H1 (cell line): ENCODE measurements around the gene CPSF7. TPM values are rescaled to one million over a fixed set of nuclear protein-coding genes. Genes with fewer than 3 reads are reported as not detected.
A peak's percentile ranks its signal among the peaks of the same experiment; 100 is the strongest.

Experiments used
- ASH2L ChIP-seq: fragments of 200-600, 300-600 bp; sonication (generic); IDR thresholded peaks from one replicate; pipeline ENCODE4 v1.7.1; 2017; ENCODE audit warnings: low read length
- CTBP2 ChIP-seq: IDR thresholded peaks from 2 replicates; pipeline ENCODE4 v1.7.0; 2011; ENCODE audit warnings: borderline replicate concordance, mild to moderate bottlenecking, moderate library complexity, mixed read lengths, low read length; ENCODE audit not compliant: insufficient read depth, insufficient read length
- EZH2 ChIP-seq: fragments of 200-600 bp; sonication (generic); IDR thresholded peaks from 2 replicates; pipeline ENCODE4 v1.7.1; 2012; ENCODE audit warnings: low read depth, mild to moderate bottlenecking, moderate library complexity, low read length, inconsistent platforms; ENCODE audit not compliant: severe bottlenecking
- GTF2F1 ChIP-seq: IDR thresholded peaks from 2 replicates; pipeline ENCODE4 v1.6.1; 2012; ENCODE audit warnings: low read depth, low read length, improper control_type of control experiment, borderline replicate concordance
- HDAC2 ChIP-seq, 2 experiments: fragments of 300-600 bp in 1 of 2; sonication (generic) in 1 of 2; IDR thresholded peaks; 2 replicates each; pipeline ENCODE4 v1.6.1; 2011 to 2012; ENCODE audit warnings: low read depth in 2 of 2, low read length in 2 of 2, mild to moderate bottlenecking in 2 of 2, moderate library complexity in 2 of 2, borderline replicate concordance in 1 of 2, inconsistent platforms in 1 of 2
- JUND ChIP-seq: IDR thresholded peaks from 2 replicates; pipeline ENCODE4 v1.6.1; 2011; ENCODE audit warnings: mild to moderate bottlenecking, improper control_type of control experiment, low read length
- KDM1A ChIP-seq: fragments of 200-600, 300-600 bp; sonication (generic); IDR thresholded peaks from 2 replicates; pipeline ENCODE4 v1.7.1; 2016; ENCODE audit warnings: mild to moderate bottlenecking, low read length, borderline replicate concordance
- KDM4A ChIP-seq: IDR thresholded peaks from one replicate; pipeline ENCODE4 v1.7.1; 2012; ENCODE audit warnings: low read depth, mild to moderate bottlenecking, moderate library complexity, low read length, inconsistent platforms; ENCODE audit not compliant: severe bottlenecking
- KDM5A ChIP-seq: fragments of 200-600 bp; IDR thresholded peaks from 2 replicates; pipeline ENCODE4 v1.7.1; 2012; ENCODE audit warnings: mild to moderate bottlenecking, low read length, inconsistent platforms, mixed read lengths
- POU5F1 ChIP-seq: IDR thresholded peaks from 2 replicates; pipeline ENCODE4 v1.6.1; 2011; ENCODE audit warnings: low read depth, mild to moderate bottlenecking, low read length, moderate library complexity
- RNF2 ChIP-seq: fragments of 200-900, 300-1000 bp; sonication (generic); IDR thresholded peaks from 2 replicates; pipeline ENCODE4 v1.7.1; 2016; ENCODE audit warnings: borderline replicate concordance, low read depth, mild to moderate bottlenecking, antibody characterized with exemption, low read length; ENCODE audit not compliant: poor library complexity, severe bottlenecking; ENCODE audit errors: missing control alignments
- RXRA ChIP-seq: IDR thresholded peaks from 2 replicates; pipeline ENCODE4 v1.6.1; 2011; ENCODE audit warnings: low read depth, mild to moderate bottlenecking, low read length, moderate library complexity; ENCODE audit not compliant: insufficient read depth
- SIN3A ChIP-seq, 2 experiments: IDR thresholded peaks in 1 of 2; conservative IDR thresholded peaks in 1 of 2; 2 replicates each; pipeline ENCODE4 v1.6.1; 2011 to 2012; ENCODE audit warnings: low read length in 2 of 2, improper control_type of control experiment in 1 of 2, low read depth in 1 of 2, mild to moderate bottlenecking in 1 of 2
- SIRT6 ChIP-seq: IDR thresholded peaks from one replicate; pipeline ENCODE4 v1.7.1; 2012; ENCODE audit warnings: low read length, inconsistent platforms
- TBP ChIP-seq: IDR thresholded peaks from 2 replicates; pipeline ENCODE4 v1.6.1; 2011; ENCODE audit warnings: low read depth, low read length, improper control_type of control experiment
- USF2 ChIP-seq: IDR thresholded peaks from 2 replicates; pipeline ENCODE4 v1.6.1; 2011; ENCODE audit warnings: low read length, improper control_type of control experiment
- YY1 ChIP-seq: IDR thresholded peaks from 2 replicates; pipeline ENCODE4 v1.6.1; 2011; ENCODE audit warnings: low read depth, mild to moderate bottlenecking, low read length
- ZNF274 ChIP-seq: IDR thresholded peaks from 2 replicates; pipeline ENCODE4 v1.7.0; 2012; ENCODE audit warnings: low read length, borderline replicate concordance; ENCODE audit errors: extremely low read depth
- polyA plus RNA-seq, 7 experiments: library from polyadenylated mRNA; depleted of rRNA in 3 of 7; stranded (reverse) in 5 of 7; unstranded in 2 of 7; fragments of >200 nt in 5 of 7; fragments of 200-250 nt in 2 of 7; gene quantifications; 1 replicate in 5 of 7; 2 replicates in 1 of 7; 4 replicates in 1 of 7; pipeline versions ENCODE4 v1.2.1 to v1.2.3, GENCODE V29; 2011 to 2013; ENCODE audit warnings: missing spikeins in 2 of 7, mixed read lengths in 2 of 7
- total RNA-seq: library from RNA; stranded (reverse); fragmentation: NEBNext Ultra II Directional; extraction: Animal tissue kit (Norgen Biotek cat#: 25700); gene quantifications from 2 replicates; pipeline ENCODE4 v1.2.1, GENCODE V29; 2021

Gene CPSF7
- total and polyA plus RNA-seq, 2 of the 8 experiments (the other 6 are each of a cell fraction or from before 2014, with no cell fraction given) = 95.9 to 122 TPM

- TF ChIP-seq KDM1A (no peak), SIRT6 (no peak), SIN3A (conservative IDR thresholded peaks at IDR 0.05 in 1 of 2, IDR thresholded peaks at IDR 0.05 in 1 of 2; ENCODE audit: low read depth in 1 of 2, low read length in 2 of 2) (peak in 1 of 2 experiments; percentile 63; a peak in 1 of 4 replicates), ASH2L (peak; percentile 80), EZH2 (no peak), JUND (no peak), KDM4A (peak; percentile 12), GTF2F1 (peak; percentile 84; the same call in 1 of the 2 replicates), HDAC2 (IDR thresholded peaks at IDR 0.05; ENCODE audit: borderline replicate concordance in 1 of 2, low read depth in 2 of 2, low read length in 2 of 2) (no peak), ZNF274 (no peak), RNF2 (no peak), POU5F1 (no peak), TBP (peak; percentile 84), USF2 (no peak), CTBP2 (no peak), RXRA (no peak), YY1 (peak; percentile 95), KDM5A (peak; percentile 87)
Observed at GRCh38 chr11:61429691-61430582, at the start of gene CPSF7, which contains the start of gene SDHAF2 (continued).
